Spleen (tissue), 7 donors: ENCODE results near the gene CDKL1.

ENCODE experiments used
- POLR2A ChIP-seq, 3 donors: fragments of 450-650 bp; IDR thresholded peaks; one replicate each; pipeline ENCODE4 v1.5.1; 2017; ENCODE audit warnings: antibody characterized with exemption in 3 of 3, mild to moderate bottlenecking in 1 of 3
- TF ChIP-seq, protein P1 (sequence below), 11 experiments: fragments of 200-600 bp in 7 of 11; fragments of 450-650 bp in 4 of 11; sonication (generic) in 4 of 11; IDR thresholded peaks in 8 of 11; conservative IDR thresholded peaks in 3 of 11; 1 replicate in 7 of 11; 2 replicates in 4 of 11; pipeline versions ENCODE4 v1.4.0 to v1.8.0; 2016 to 2021; ENCODE audit warnings: antibody characterized with exemption in 11 of 11, inconsistent platforms in 4 of 11, mild to moderate bottlenecking in 1 of 11
- donor health status: DM: no; HTN: no; CAD: no; lungs with moderate emphysema.
- donor health status: DM: no; HTN: no; CAD: no.
- donor health status: DM: no; HTN: no; CAD: no.

GRCh38 chr14:50434528-50434927 is 37.8 kb upstream of the CDKL1 start:
- TF ChIP-seq, protein P1, sequence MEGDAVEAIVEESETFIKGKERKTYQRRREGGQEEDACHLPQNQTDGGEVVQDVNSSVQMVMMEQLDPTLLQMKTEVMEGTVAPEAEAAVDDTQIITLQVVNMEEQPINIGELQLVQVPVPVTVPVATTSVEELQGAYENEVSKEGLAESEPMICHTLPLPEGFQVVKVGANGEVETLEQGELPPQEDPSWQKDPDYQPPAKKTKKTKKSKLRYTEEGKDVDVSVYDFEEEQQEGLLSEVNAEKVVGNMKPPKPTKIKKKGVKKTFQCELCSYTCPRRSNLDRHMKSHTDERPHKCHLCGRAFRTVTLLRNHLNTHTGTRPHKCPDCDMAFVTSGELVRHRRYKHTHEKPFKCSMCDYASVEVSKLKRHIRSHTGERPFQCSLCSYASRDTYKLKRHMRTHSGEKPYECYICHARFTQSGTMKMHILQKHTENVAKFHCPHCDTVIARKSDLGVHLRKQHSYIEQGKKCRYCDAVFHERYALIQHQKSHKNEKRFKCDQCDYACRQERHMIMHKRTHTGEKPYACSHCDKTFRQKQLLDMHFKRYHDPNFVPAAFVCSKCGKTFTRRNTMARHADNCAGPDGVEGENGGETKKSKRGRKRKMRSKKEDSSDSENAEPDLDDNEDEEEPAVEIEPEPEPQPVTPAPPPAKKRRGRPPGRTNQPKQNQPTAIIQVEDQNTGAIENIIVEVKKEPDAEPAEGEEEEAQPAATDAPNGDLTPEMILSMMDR (IDR thresholded peaks at IDR 0.05 in 8 of 11, conservative IDR thresholded peaks at IDR 0.05 in 3 of 11) = no peak
- no peak for TF ChIP-seq POLR2A (IDR thresholded peaks at IDR 0.05)
